Upper lobe of left lung (tissue), 6 donors: Measurements from ENCODE around the gene SFXN2. TPM values are rescaled to one million over a fixed set of nuclear protein-coding genes. Genes with fewer than 3 reads are reported as not detected.

Experiments
- ATAC-seq, 2 donors: fragments of 200-7000 bp; cut with Tn5 transposase; one replicate each; pipeline ENCODE4 v1.9.1; 2022; ENCODE audit warnings: mild to moderate bottlenecking in 2 of 2, moderate library complexity in 2 of 2; ENCODE audit not compliant: low FRiP score in 2 of 2
- DNase-seq, 2 donors: peaks; one replicate each; pipeline ENCODE4 v3.0.0-alpha.2; 2019 to 2020
- H3K27ac ChIP-seq, 4 donors: fragments of 200-600 bp; sonication (generic); one replicate each; pipeline ENCODE4 v1.5.1; 2016 to 2019
- H3K27me3 ChIP-seq, 4 donors: fragments of 200-600 bp; sonication (generic); one replicate each; pipeline ENCODE4 v1.5.1; 2017 to 2019
- H3K36me3 ChIP-seq, 4 donors: fragments of 200-600 bp; sonication (generic); one replicate each; pipeline ENCODE4 v1.5.1; 2016 to 2019
- H3K4me1 ChIP-seq, 4 donors: fragments of 200-600 bp; sonication (generic); one replicate each; pipeline ENCODE4 v1.5.1; 2018 to 2019
- H3K4me3 ChIP-seq, 4 donors: fragments of 200-600 bp; sonication (generic); one replicate each; pipeline ENCODE4 v1.5.1; 2017 to 2019; ENCODE audit warnings: mild to moderate bottlenecking in 2 of 4, moderate library complexity in 1 of 4
- H3K9me3 ChIP-seq, 4 donors: fragments of 200-600 bp; sonication (generic); one replicate each; pipeline ENCODE4 v1.5.1; 2018 to 2019
- EP300 ChIP-seq, 4 donors: sonication (generic); formaldehyde crosslinking; IDR thresholded peaks; one replicate each; pipeline ENCODE4 v1.5.1; 2017; ENCODE audit warnings: antibody characterized with exemption in 4 of 4, control low read depth in 2 of 4
- POLR2A ChIP-seq, 4 donors: fragments of 450-650 bp; IDR thresholded peaks; one replicate each; pipeline ENCODE4 v1.5.1; 2016 to 2017; ENCODE audit warnings: antibody characterized with exemption in 4 of 4, mild to moderate bottlenecking in 2 of 4
- POLR2AphosphoS5 ChIP-seq, 2 donors: sonication (generic); formaldehyde crosslinking; IDR thresholded peaks; one replicate each; pipeline ENCODE4 v1.5.1; 2017; ENCODE audit warnings: antibody characterized with exemption in 2 of 2
- WGBS, 2 donors: methylation state at CpG; one replicate each; pipeline ENCODE4 v1.1.5; 2017 to 2018; 5-methylcytosine and 5-hydroxymethylcytosine counted together
- total RNA-seq, 6 donors: library from RNA; depleted of rRNA in 4 of 6; stranded (reverse); fragments of >200 nt in 4 of 6; gene quantifications; one replicate each; pipeline versions ENCODE4 v1.1.0 to v1.2.1, GENCODE V29; 2016 to 2021
- TF ChIP-seq, protein P1 (sequence below), 6 experiments: fragments of 450-650 bp in 4 of 6; fragments of 200-600 bp in 2 of 6; sonication (generic) in 2 of 6; IDR thresholded peaks; one replicate each; pipeline ENCODE4 v1.5.1; 2016 to 2019; ENCODE audit warnings: antibody characterized with exemption in 6 of 6
- donor health status: DM: no; HTN: no; CAD: no; lungs with moderate emphysema.
- donor health status: DM: no; HTN: yes; CAD: no; lungs with severe emphysema.

The SFXN2 gene
- total RNA-seq, 6 donors from 2014 or later, result 3.9 to 28.3 (median 8.0) TPM

GRCh38 chr10:102785818-102786217 is 71.4 kb downstream of the SFXN2 start:
- Histone ChIP-seq H3K4me3 (no peak overlapping the region), H3K4me1 (peaks cover 50 to 64% (median 56%) of the 10 kb centered on the region in 4 donors), H3K27me3 (no peaks in the 10 kb centered on the region), H3K9me3 (no peaks in the 10 kb centered on the region), H3K27ac (peak overlapping the region; percentile 65 to 89 (median 78)), H3K36me3 (peaks cover 0 to 3% (median 0%) of the 10 kb centered on the region in 4 donors)
- 20 to 23% methylated on average over 2 of the region's 2 CpGs for WGBS, 2 donors
- TF ChIP-seq, protein P1, sequence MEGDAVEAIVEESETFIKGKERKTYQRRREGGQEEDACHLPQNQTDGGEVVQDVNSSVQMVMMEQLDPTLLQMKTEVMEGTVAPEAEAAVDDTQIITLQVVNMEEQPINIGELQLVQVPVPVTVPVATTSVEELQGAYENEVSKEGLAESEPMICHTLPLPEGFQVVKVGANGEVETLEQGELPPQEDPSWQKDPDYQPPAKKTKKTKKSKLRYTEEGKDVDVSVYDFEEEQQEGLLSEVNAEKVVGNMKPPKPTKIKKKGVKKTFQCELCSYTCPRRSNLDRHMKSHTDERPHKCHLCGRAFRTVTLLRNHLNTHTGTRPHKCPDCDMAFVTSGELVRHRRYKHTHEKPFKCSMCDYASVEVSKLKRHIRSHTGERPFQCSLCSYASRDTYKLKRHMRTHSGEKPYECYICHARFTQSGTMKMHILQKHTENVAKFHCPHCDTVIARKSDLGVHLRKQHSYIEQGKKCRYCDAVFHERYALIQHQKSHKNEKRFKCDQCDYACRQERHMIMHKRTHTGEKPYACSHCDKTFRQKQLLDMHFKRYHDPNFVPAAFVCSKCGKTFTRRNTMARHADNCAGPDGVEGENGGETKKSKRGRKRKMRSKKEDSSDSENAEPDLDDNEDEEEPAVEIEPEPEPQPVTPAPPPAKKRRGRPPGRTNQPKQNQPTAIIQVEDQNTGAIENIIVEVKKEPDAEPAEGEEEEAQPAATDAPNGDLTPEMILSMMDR (IDR thresholded peaks at IDR 0.05), result no peak
- TF ChIP-seq POLR2A (IDR thresholded peaks at IDR 0.05), result no peak
- TF ChIP-seq POLR2AphosphoS5 (IDR thresholded peaks at IDR 0.05), result peak in 1 of 2 donors; percentile 72
- TF ChIP-seq EP300 (IDR thresholded peaks at IDR 0.05), result peak in 2 of 4 donors; percentile 16 to 54
- DNase-seq (peak in 1 of 2 donors; percentile 51), ATAC-seq (peak in 1 of 2 donors; percentile 53)

DNA sequence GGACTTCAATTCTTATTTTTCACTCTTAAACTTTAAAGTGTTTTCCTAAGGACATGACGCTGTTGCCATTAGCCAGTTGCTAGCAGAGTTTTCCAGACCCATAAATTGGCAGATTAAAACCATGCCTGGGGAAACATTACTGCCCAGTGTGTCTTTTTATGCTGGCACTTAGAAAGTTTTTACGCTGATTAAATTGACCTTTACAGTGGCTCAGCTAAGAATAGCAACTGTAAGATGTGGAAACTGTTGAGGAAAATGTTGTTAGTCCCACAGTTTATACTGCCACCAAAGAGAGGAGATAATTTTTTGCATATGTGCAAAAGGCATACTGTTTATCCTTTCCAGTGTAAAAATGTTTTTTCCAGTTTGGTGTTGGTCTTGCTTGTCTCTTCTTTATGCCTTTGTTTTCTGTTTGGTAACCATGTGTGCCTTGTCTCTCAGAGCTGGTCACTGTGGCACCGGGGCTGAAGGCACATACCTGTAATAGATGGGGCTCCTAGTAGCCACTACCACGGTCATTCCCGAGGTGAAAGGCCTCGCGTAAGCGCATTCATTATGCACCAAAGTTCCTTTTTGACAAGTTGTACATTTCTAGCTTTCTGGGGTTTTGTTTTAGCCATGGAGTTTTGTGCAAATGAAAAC is 77.4 kb downstream of the SFXN2 start:
- DNase-seq (no peak), ATAC-seq (no peak)
- H3K36me3 ChIP-seq, result peaks cover 0 to 3% (median 0%) of the 10 kb centered on the region in 4 donors
- H3K9me3 ChIP-seq, result no peaks in the 10 kb centered on the region
- H3K27ac ChIP-seq, result no peak overlapping the region
- peaks cover 18 to 43% (median 34%) of the 10 kb centered on the region in 4 donors for H3K4me1 ChIP-seq
- no peaks in the 10 kb centered on the region for H3K27me3 ChIP-seq
- 85 to 92% methylated on average over 8 of the region's 8 CpGs for WGBS, 2 donors
- no peak overlapping the region for H3K4me3 ChIP-seq
- TF ChIP-seq EP300 (IDR thresholded peaks at IDR 0.05) (no peak), POLR2AphosphoS5 (IDR thresholded peaks at IDR 0.05) (no peak), POLR2A (IDR thresholded peaks at IDR 0.05) (no peak)
- TF ChIP-seq, protein P1 (IDR thresholded peaks at IDR 0.05), result no peak

Other genes starting within 250 kb of the SFXN2 start
- gene ACTR1A, start 211.9 kb upstream of the SFXN2 start, total RNA-seq, result 100 to 1,000 TPM in 2 of 6 donors, 10 to 100 TPM in 4; 54.5 to 126 (median 93.2) TPM
- 10 to 100 TPM in 5 of 6 donors, 1 to 10 TPM in 1; 4.1 to 15.7 (median 11.9) TPM for gene SUFU, start 210.7 kb upstream of the SFXN2 start, total RNA-seq
- gene TRIM8, start 70.2 kb upstream of the SFXN2 start, total RNA-seq, result 100 to 1,000 TPM; 162 to 279 (median 177) TPM
- gene ARL3, start 239 bp upstream of the SFXN2 start, total RNA-seq, result 1 to 10 TPM; 4.6 to 7.9 (median 6.4) TPM
- 10 to 100 TPM; 41.7 to 76.6 (median 54.7) TPM for gene WBP1L, start 29.3 kb downstream of the SFXN2 start, total RNA-seq
- 1 to 10 TPM in 5 of 6 donors, not detected in 1; 1.2 to 6.3 (median 2.1) TPM for gene CYP17A1, start 122.8 kb downstream of the SFXN2 start, total RNA-seq
- gene BORCS7, start 139.6 kb downstream of the SFXN2 start, total RNA-seq, result 10 to 100 TPM; 10.5 to 43.4 (median 23.0) TPM
- gene AS3MT, start 154.8 kb downstream of the SFXN2 start, total RNA-seq, result 1 to 10 TPM; 1.7 to 4.9 (median 2.3) TPM
- gene CNNM2, start 203.7 kb downstream of the SFXN2 start, total RNA-seq, result 10 to 100 TPM in 4 of 6 donors, 1 to 10 TPM in 2; 6.4 to 33.5 (median 11.7) TPM